Measurements from ENCODE around the gene SERINC1.

DNA sequence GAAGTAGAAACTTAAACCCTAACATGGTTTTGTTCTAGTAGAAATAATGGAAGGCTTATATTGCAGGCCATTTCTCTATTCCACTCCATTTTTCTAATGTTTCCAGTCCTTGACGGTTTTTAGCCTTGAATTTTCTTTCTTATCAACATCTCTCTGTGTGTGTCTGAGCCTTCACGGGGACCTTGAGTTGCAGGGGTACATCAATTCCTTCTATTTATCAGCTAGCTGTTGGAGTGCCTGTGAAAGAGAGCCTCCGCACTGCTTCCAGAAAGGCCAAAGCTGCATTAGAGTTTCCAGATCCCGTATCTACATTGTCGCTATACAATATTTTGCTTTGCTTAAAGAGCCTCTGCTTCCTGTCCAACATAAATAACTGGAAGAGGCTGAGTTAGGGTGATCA lies 77.6 kb downstream of the SERINC1 start:
- TF ChIP-seq, protein P1, sequence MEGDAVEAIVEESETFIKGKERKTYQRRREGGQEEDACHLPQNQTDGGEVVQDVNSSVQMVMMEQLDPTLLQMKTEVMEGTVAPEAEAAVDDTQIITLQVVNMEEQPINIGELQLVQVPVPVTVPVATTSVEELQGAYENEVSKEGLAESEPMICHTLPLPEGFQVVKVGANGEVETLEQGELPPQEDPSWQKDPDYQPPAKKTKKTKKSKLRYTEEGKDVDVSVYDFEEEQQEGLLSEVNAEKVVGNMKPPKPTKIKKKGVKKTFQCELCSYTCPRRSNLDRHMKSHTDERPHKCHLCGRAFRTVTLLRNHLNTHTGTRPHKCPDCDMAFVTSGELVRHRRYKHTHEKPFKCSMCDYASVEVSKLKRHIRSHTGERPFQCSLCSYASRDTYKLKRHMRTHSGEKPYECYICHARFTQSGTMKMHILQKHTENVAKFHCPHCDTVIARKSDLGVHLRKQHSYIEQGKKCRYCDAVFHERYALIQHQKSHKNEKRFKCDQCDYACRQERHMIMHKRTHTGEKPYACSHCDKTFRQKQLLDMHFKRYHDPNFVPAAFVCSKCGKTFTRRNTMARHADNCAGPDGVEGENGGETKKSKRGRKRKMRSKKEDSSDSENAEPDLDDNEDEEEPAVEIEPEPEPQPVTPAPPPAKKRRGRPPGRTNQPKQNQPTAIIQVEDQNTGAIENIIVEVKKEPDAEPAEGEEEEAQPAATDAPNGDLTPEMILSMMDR (IDR thresholded peaks at IDR 0.05) = no peak
- TF ChIP-seq POLR2A (IDR thresholded peaks at IDR 0.05) (no peak), POLR2AphosphoS5 (IDR thresholded peaks at IDR 0.05) (no peak)
